ENCODE measurements around the gene IL1R2. TPM values are rescaled to one million over a fixed set of nuclear protein-coding genes. Genes with fewer than 3 reads are reported as not detected.

The IL1R2 gene
- total and polyA plus RNA-seq, 9 of the 15 experiments (the other 6 are each of a cell fraction or from before 2014, with no cell fraction given) = 0.13 TPM; not detected in 8

GRCh38 chr2:102032368-102033030 is 40.7 kb downstream of the IL1R2 start:
- WGBS (ENCODE audit: insufficient coverage, low coverage, missing lambda C conversion rate) = 27% methylated on average over 2 of the region's 2 CpGs
- DNase-seq (ENCODE audit: extremely low read depth in 1 of 4, low spot score in 3 of 4) (no peak), ATAC-seq (no peak), FAIRE-seq (no peak)
- Histone ChIP-seq H3K9ac (ENCODE audit: insufficient read depth in 1 of 2, low read depth in 2 of 2, low read length in 2 of 2) (no peak overlapping the region), H3K4me2 (ENCODE audit: insufficient read depth, low read length) (no peak overlapping the region), H3K9me3 (replicated peaks; ENCODE audit: control insufficient read depth, insufficient read depth, low read depth, low read length) (no peaks in the 10 kb centered on the region), H3K36me3 (ENCODE audit: control insufficient read depth, insufficient read depth, low read length) (no peaks in the 10 kb centered on the region; the same call in 2 of the 3 replicates), H3K27me3 (ENCODE audit: control insufficient read depth in 2 of 2, insufficient read depth in 2 of 2, low read length in 2 of 2) (no peaks in the 10 kb centered on the region), H3K79me2 (ENCODE audit: control insufficient read depth, insufficient read depth, low read length) (no peaks in the 10 kb centered on the region), H3K9me1 (ENCODE audit: control insufficient read depth, insufficient read depth, low read length) (no peaks in the 10 kb centered on the region), H3K27ac (ENCODE audit: extremely low read depth, low read depth, low read length) (no peak overlapping the region), H3K4me3 (no peak overlapping the region), H3K4me1 (replicated peaks in 1 of 2; ENCODE audit: control insufficient read depth in 2 of 2, insufficient read depth in 2 of 2, low read length in 2 of 2) (peaks cover 8 to 21% of the 10 kb centered on the region in 2 experiments; a peak in 4 of 5 replicates), H2AFZ (ENCODE audit: low read depth, low read length) (0 out of 2 replicates have a peak overlapping the region, but pooled peaks have one; percentile 70), H4K20me1 (replicated peaks; ENCODE audit: control insufficient read depth, insufficient read depth, low read length) (no peaks in the 10 kb centered on the region)
- intact Hi-C loops (cut with micrococcal nuclease) = no loop called here
- BruUV-seq (replicated peaks) = no TSS peak
- in situ Hi-C loops (cut with MboI) = no loop called here
- ChIA-PET POLR2A (interaction anchor here (1.7 to 2.2 kb wide), 2 partner anchors 13 to 32 kb away, joined by 5 to 12 read pairs; no protein-coding TSS in a partner anchor), CTCF (ENCODE audit: low intra/inter-chr PET ratio) (no interaction called here)
- TF ChIP-seq, protein P1, sequence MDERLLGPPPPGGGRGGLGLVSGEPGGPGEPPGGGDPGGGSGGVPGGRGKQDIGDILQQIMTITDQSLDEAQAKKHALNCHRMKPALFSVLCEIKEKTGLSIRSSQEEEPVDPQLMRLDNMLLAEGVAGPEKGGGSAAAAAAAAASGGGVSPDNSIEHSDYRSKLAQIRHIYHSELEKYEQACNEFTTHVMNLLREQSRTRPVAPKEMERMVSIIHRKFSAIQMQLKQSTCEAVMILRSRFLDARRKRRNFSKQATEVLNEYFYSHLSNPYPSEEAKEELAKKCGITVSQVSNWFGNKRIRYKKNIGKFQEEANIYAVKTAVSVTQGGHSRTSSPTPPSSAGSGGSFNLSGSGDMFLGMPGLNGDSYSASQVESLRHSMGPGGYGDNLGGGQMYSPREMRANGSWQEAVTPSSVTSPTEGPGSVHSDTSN (CRISPR knock-in tag; IDR thresholded peaks at IDR 0.05; ENCODE audit: low read depth) = no peak
- TF ChIP-seq, protein P1 (tag; conservative IDR thresholded peaks at IDR 0.05; ENCODE audit: low read depth) = 0 out of 2 replicates have a peak, but pooled peaks have one; percentile 8
- no peak for TF ChIP-seq ARID4B (CRISPR knock-in tag; IDR thresholded peaks at IDR 0.05)

Measured in K562 (cell line).